ENCODE data around the gene SLC12A7. TPM values are rescaled to one million over a fixed set of nuclear protein-coding genes. Genes with fewer than 3 reads are reported as not detected.

SLC12A7 gene
- total and polyA plus RNA-seq, 9 of the 15 experiments (the other 6 are each of a cell fraction or from before 2014, with no cell fraction given): 0.01 to 3.1 (median 0.56) TPM

- H3K9me1 ChIP-seq (ENCODE audit: control insufficient read depth, insufficient read depth, low read length): no peaks in the 10 kb centered on the region
- H4K20me1 ChIP-seq (replicated peaks; ENCODE audit: control insufficient read depth, insufficient read depth, low read length): peaks cover 24% of the 10 kb centered on the region
- no peak overlapping the region for H2AFZ ChIP-seq (ENCODE audit: low read depth, low read length)
- 38% methylated on average over 12 of the region's 16 CpGs for WGBS (ENCODE audit: insufficient coverage, low coverage, missing lambda C conversion rate)
- no peak overlapping the region for H3K9ac ChIP-seq (ENCODE audit: insufficient read depth in 1 of 2, low read depth in 2 of 2, low read length in 2 of 2)
- ChIA-PET POLR2A (interaction anchor here (0.5 to 1.1 kb wide), 4 partner anchors 25 to 53 kb away, joined by 3 to 5 read pairs (median 3); no protein-coding TSS in a partner anchor), CTCF (ENCODE audit: low intra/inter-chr PET ratio) (no interaction called here)
- no peak for ATAC-seq
- TF ChIP-seq BDP1 (IDR thresholded peaks at IDR 0.05; ENCODE audit: insufficient read depth, insufficient read length): no peak
- no peak for TF ChIP-seq ZNF586 (CRISPR knock-in tag; conservative IDR thresholded peaks at IDR 0.05)
- TF ChIP-seq NR3C1 (CRISPR knock-in tag; IDR thresholded peaks at IDR 0.05): no peak
- TF ChIP-seq SP2 (IDR thresholded peaks at IDR 0.05; ENCODE audit: extremely low read depth, low read depth, low read length, poor library complexity, severe bottlenecking): no peak
- TF ChIP-seq BCL6 (CRISPR knock-in tag; IDR thresholded peaks at IDR 0.05): no peak
- TF ChIP-seq CHAMP1 (IDR thresholded peaks at IDR 0.05): no peak
- TF ChIP-seq ZBTB2 (IDR thresholded peaks at IDR 0.05): no peak
- TF ChIP-seq PREB (CRISPR knock-in tag; IDR thresholded peaks at IDR 0.05): no peak
- FAIRE-seq: no peak
- H3K27ac ChIP-seq (ENCODE audit: extremely low read depth, low read depth, low read length): no peak overlapping the region
- H3K4me2 ChIP-seq (ENCODE audit: insufficient read depth, low read length): no peak overlapping the region
- H3K36me3 ChIP-seq (ENCODE audit: control insufficient read depth, insufficient read depth, low read length): no peaks in the 10 kb centered on the region
- peaks cover 14 to 59% of the 10 kb centered on the region in 2 experiments; a peak in 4 of 5 replicates for H3K4me1 ChIP-seq (replicated peaks in 1 of 2; ENCODE audit: control insufficient read depth in 2 of 2, insufficient read depth in 2 of 2, low read length in 2 of 2)
- H3K9me3 ChIP-seq (replicated peaks; ENCODE audit: control insufficient read depth, insufficient read depth, low read depth, low read length): no peaks in the 10 kb centered on the region
- H3K79me2 ChIP-seq (ENCODE audit: control insufficient read depth, insufficient read depth, low read length): no peaks in the 10 kb centered on the region
- no peak for DNase-seq (ENCODE audit: extremely low read depth in 1 of 4, low spot score in 3 of 4)
- peaks cover 0 to 44% of the 10 kb centered on the region in 2 experiments; a peak in 4 of 5 replicates for H3K27me3 ChIP-seq (ENCODE audit: control insufficient read depth in 2 of 2, insufficient read depth in 2 of 2, low read length in 2 of 2)
- no peak overlapping the region for H3K4me3 ChIP-seq
- in situ Hi-C loops (cut with MboI) (no loop called here), intact Hi-C loops (cut with micrococcal nuclease) (loop anchor here (5.0 kb wide), 1 partner anchor 51 kb away; no protein-coding TSS in a partner anchor)
- BruUV-seq (replicated peaks): no TSS peak
Measured at GRCh38 chr5:1065891-1066650, 45.8 kb downstream of the SLC12A7 start.

Data from K562 (cell line).